Measurements from ENCODE around the gene WHRN. TPM values are rescaled to one million over a fixed set of nuclear protein-coding genes. Genes with fewer than 3 reads are reported as not detected.
A peak's percentile ranks its signal among the peaks of the same experiment; 100 is the strongest.

The WHRN gene
- total and polyA plus RNA-seq, 5 experiments from 2014 or later = 0.17 to 4.2 (median 0.56) TPM

DNA sequence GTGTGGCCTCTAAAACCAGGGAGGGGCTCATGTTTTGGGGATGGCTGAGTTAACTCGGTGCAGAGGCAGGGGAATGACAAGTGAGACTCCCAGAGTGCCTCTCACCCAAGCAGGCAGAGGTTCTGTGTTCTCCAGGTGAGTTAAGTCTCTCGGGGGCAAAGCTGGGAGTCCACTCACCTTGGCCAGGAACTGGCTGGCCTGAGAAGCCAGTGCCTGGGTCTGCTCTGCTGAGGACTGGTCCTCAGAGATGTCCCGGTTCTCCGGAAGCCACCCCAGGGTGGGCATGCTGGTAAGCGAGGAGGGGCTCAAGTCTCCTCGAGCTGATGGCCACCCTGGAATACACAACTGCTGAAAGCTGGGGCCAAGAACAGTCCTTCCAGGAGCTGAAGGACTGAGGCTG lies 137.9 kb downstream of the WHRN start:
- Mint-ChIP-seq H3K4me1 (peaks cover 44 to 95% (median 91%) of the 10 kb centered on the region in 4 donors), H3K9me3 (peaks cover 0 to 3% (median 0%) of the 10 kb centered on the region in 9 donors), H3K27me3 (no peaks in the 10 kb centered on the region), H3K27ac (peak overlapping the region; percentile 88 to 99 (median 97)), H3K36me3 (peaks cover 9 to 87% (median 42%) of the 10 kb centered on the region in 3 donors), H3K4me3 (peak overlapping the region; percentile 27 to 82 (median 78))
- POLR2A ChIA-PET = interaction anchor here (1.8 to 41.6 kb wide), 5 partner anchors 19 to 245 kb away, joined by 5 to 1589 read pairs (median 10); partner anchors contain the start of genes AKNA, ATP6V1G1 and WHRN
- no peak for DNase-seq
- no peak for ATAC-seq

DNA sequence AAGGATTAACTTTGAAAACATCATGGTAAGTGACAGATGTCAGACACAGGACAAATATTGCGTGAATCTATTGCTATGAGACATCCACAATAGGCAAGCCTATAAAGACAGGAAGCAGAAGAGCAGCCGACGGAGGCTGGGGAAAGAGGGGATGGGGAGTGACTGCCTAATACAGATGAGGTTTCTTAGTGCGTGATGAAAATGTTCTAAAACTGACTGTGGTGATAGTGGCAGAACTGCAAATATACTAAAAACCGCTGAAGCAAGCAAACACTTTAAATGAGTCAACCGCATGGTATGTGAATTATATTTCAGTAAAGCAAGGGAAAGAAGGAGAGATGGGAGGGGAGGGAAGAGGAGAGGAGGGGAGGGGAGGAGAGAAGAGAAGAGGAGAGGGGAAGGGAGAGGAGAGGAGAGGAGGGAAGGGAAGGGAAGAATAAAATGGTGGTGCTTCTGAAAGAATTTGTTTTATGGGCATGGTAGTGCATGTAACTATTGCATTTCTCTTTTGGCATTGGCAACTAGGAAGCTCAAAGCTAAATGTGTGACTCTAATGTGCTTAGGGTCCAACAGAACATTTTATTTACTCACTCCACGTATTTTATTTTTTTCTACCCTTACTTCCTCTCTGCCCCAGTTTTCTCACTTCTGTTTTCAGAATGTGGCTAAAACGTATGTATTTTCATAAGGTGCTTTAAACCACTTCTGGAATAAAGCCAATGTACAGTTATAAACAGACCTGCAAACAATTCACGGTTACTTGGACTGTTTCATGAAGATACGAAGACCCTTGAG lies 138.7 kb downstream of the WHRN start:
- Mint-ChIP-seq H3K4me3 (peak overlapping the region; percentile 59 to 82 (median 78)), H3K36me3 (peaks cover 9 to 90% (median 48%) of the 10 kb centered on the region in 3 donors), H3K27me3 (no peaks in the 10 kb centered on the region), H3K4me1 (peaks cover 37 to 93% (median 88%) of the 10 kb centered on the region in 4 donors), H3K9me3 (peaks cover 0 to 3% (median 0%) of the 10 kb centered on the region in 9 donors), H3K27ac (peak overlapping the region; percentile 88 to 99 (median 97))
- POLR2A ChIA-PET = interaction anchor here (0.6 to 41.6 kb wide), 8 partner anchors 7 to 788 kb away, joined by 3 to 1589 read pairs (median 10); partner anchors contain the start of genes AKNA, ATP6V1G1 and WHRN
- ATAC-seq = peak; percentile 59 to 82
- peak in 6 of 10 donors; percentile 39 to 74 (median 64) for DNase-seq

DNA sequence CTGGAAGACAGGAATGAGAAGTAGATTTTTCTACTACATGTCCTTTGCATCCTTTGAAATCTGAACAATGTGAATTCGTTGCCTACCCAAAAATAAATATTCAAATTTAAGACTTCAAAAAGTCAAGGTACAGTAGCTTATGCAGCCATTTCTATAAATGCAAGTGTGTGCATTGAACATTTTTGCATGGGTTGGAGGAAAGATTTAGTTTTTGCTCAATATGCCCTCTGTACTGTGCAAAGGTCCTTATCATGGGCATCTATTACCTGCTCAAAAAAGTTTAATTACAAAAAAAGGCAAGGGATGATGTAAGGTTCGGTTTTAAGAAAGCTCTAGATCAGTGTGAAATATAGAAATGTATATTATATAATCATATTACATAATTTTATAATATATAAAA lies 140.1 kb downstream of the WHRN start:
- Mint-ChIP-seq H3K9me3 (peaks cover 0 to 3% (median 0%) of the 10 kb centered on the region in 9 donors), H3K4me3 (peak overlapping the region in 6 of 10 donors; percentile 3 to 74 (median 62)), H3K27ac (peak overlapping the region in 9 of 10 donors; percentile 87 to 98 (median 94)), H3K27me3 (no peaks in the 10 kb centered on the region), H3K36me3 (peaks cover 9 to 94% (median 56%) of the 10 kb centered on the region in 3 donors), H3K4me1 (peaks cover 45 to 94% (median 88%) of the 10 kb centered on the region in 4 donors)
- POLR2A ChIA-PET = interaction anchor here (1.9 to 41.6 kb wide), 4 partner anchors 8 to 33 kb away, joined by 7 to 1589 read pairs (median 188); partner anchors contain the start of gene AKNA
- DNase-seq = no peak
- no peak for ATAC-seq

DNA sequence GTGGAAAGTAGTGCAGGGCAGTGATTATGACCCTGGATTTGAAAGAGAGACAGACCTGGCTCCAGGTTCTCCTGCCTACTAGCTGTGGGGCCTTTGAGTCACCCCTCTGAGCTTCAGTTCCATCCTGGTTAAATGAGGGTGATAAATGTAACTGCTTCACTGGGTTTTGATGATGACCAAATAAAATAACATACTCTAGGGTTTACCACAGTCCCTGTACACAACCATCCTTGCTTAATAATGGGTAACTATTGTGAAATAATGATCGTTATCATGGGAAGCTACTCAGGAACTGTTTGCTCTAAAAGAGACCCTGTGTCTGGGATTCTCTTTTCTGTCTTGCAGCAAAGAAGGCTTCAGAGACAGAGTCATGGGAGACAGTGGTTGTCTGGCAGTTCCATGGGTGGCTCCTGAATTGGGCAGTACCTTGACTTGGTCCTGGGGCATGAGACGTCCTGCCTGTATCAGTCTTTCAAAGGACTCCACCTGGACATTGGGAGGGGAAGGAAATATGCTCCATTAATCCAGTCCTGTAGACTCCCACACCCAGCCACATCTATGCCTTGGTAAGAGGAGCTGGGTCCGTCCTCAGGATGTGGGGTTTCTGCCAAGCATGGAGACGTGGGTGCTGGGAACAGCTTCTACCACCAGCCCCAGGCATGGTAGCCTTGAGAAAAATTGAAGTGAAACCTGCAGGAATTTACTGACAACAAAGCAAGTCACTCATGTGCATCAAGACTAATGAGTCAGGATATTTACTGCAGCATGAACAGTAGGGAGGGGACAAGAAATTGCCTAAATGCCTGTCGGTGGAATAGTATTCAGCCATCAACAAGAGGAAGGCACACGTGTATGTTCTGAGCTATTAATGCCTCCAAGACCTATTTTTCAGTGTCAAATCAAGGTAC lies 140.9 kb downstream of the WHRN start:
- Mint-ChIP-seq H3K9me3 (peaks cover 0 to 3% (median 0%) of the 10 kb centered on the region in 9 donors), H3K4me3 (peak overlapping the region in 9 of 10 donors; percentile 10 to 76 (median 72)), H3K4me1 (peaks cover 42 to 93% (median 87%) of the 10 kb centered on the region in 4 donors), H3K27me3 (no peaks in the 10 kb centered on the region), H3K27ac (peak overlapping the region; percentile 91 to 98 (median 94)), H3K36me3 (peaks cover 5 to 95% (median 59%) of the 10 kb centered on the region in 3 donors)
- DNase-seq (no peak), ATAC-seq (no peak)
- POLR2A ChIA-PET = interaction anchor here (0.7 to 41.6 kb wide), 5 partner anchors 9 to 248 kb away, joined by 3 to 1589 read pairs (median 52); partner anchors contain the start of gene AKNA

DNA sequence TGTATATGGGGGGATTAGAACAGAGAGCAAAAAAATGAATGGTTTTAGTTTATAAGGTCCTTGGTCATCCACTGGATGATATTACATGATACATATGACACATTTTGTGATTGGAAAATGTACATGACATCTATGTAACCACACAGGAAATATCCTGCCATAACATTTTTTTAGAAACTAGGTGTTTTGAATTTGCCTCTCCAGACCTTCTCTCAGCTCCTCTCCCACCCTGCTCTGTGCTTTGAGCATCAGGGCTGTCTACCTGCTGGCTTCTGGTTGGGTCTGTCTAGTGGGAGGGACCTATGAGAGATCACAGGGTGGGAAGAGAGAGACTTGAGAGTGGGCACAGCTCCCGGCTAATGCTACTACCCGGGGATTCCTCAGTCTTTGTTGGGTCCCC lies 141.8 kb downstream of the WHRN start:
- H3K9me3 Mint-ChIP-seq = peaks cover 0 to 3% (median 0%) of the 10 kb centered on the region in 9 donors
- POLR2A ChIA-PET = interaction anchor here (0.7 to 41.6 kb wide), 4 partner anchors 10 to 249 kb away, joined by 3 to 1589 read pairs (median 188); partner anchors contain the start of gene AKNA
- DNase-seq = peak in 6 of 10 donors; percentile 29 to 58 (median 46)
- H3K4me3 Mint-ChIP-seq = peak overlapping the region; percentile 38 to 76 (median 68)
- H3K36me3 Mint-ChIP-seq = peaks cover 6 to 98% (median 58%) of the 10 kb centered on the region in 3 donors
- H3K4me1 Mint-ChIP-seq = peaks cover 44 to 90% (median 86%) of the 10 kb centered on the region in 4 donors
- peak; percentile 60 to 70 for ATAC-seq
- H3K27ac Mint-ChIP-seq = peak overlapping the region; percentile 91 to 98 (median 94)
- no peaks in the 10 kb centered on the region for H3K27me3 Mint-ChIP-seq

DNA sequence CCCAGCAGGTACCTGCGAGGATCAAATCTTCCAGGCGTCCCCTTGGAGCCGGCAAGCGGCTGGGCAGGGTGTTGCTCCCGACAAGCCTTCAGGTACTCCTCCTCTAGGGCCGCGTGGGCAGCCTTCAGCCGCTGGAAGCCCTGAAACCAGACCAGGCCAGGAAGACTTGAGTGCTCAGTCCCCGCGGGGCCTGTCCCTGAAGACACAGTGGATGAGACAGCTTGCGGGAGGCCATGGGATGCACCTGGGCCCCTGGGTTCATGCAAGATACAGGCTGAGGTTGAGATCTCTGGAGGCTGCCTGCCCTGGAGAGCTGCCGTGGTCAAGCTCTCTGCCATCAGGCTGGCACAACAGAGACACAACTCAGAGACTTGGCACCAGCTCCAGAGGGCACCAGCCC lies 142.9 kb downstream of the WHRN start:
- ATAC-seq (no peak), DNase-seq (no peak)
- Mint-ChIP-seq H3K27ac (peak overlapping the region; percentile 37 to 98 (median 94)), H3K36me3 (peaks cover 12 to 98% (median 57%) of the 10 kb centered on the region in 3 donors), H3K4me3 (no peak overlapping the region), H3K4me1 (peaks cover 44 to 85% (median 84%) of the 10 kb centered on the region in 4 donors), H3K27me3 (no peaks in the 10 kb centered on the region), H3K9me3 (peaks cover 0 to 3% (median 0%) of the 10 kb centered on the region in 9 donors)
- POLR2A ChIA-PET = interaction anchor here (0.9 to 41.6 kb wide), 4 partner anchors 8 to 30 kb away, joined by 4 to 1589 read pairs (median 188); partner anchors contain the start of gene AKNA

DNA sequence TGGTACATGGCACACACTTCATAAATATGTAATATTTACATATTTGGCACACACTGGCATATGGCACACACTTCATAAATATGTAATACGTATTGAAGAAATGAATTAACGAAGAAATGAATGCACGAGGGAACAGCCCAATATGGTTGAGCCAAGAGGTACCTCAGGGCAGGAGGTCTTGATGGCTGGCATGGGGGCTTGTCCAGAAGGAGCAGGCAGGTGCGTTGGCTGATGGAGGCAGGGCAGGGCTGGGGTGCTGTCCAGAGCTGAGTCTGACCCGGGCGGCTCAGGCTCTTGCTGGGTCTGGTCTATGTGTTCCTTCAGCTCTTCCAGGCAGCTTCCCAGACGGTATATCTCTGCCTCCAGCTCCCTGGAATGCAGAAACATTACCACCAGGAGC lies 143.7 kb downstream of the WHRN start:
- Mint-ChIP-seq H3K4me3 (peak overlapping the region in 1 of 10 donors; percentile 19), H3K36me3 (peaks cover 10 to 98% (median 51%) of the 10 kb centered on the region in 3 donors), H3K27me3 (no peaks in the 10 kb centered on the region), H3K4me1 (peaks cover 40 to 82% (median 81%) of the 10 kb centered on the region in 4 donors), H3K9me3 (peaks cover 0 to 3% (median 0%) of the 10 kb centered on the region in 9 donors), H3K27ac (peak overlapping the region; percentile 89 to 98 (median 92))
- ATAC-seq (no peak), DNase-seq (no peak)
- POLR2A ChIA-PET = interaction anchor here (0.9 to 41.6 kb wide), 4 partner anchors 9 to 31 kb away, joined by 4 to 1589 read pairs (median 188); partner anchors contain the start of gene AKNA

DNA sequence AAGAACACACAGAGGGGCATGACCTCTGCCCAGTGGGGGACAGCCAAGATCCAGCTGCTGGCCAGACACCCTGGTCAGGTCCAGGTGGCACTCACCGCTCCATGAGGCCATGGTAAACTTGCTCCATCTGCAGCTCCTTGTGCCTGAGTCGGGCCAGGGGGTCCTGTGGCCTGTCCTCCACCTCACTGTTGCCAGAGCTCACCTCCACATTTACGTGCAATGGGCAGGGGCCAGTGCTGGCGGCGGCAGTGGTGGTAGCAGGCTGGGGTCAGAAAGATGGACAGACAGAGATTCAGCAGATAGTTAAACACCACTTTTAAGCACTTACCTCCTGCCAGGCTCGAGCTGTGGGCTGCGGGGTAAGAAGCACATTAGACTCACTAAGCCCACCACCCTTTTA lies 145.5 kb downstream of the WHRN start:
- H3K4me1 Mint-ChIP-seq = peaks cover 38 to 80% (median 77%) of the 10 kb centered on the region in 4 donors
- ATAC-seq = no peak
- POLR2A ChIA-PET = interaction anchor here (17.4 to 41.6 kb wide), 3 partner anchors 7 to 33 kb away, joined by 324 to 1589 read pairs (median 324); partner anchors contain the start of gene AKNA
- DNase-seq = no peak
- H3K27me3 Mint-ChIP-seq = no peaks in the 10 kb centered on the region
- H3K27ac Mint-ChIP-seq = peak overlapping the region in 9 of 10 donors; percentile 89 to 98 (median 92)
- no peak overlapping the region for H3K4me3 Mint-ChIP-seq
- peaks cover 10 to 100% (median 42%) of the 10 kb centered on the region in 3 donors for H3K36me3 Mint-ChIP-seq
- H3K9me3 Mint-ChIP-seq = peaks cover 0 to 2% (median 0%) of the 10 kb centered on the region in 9 donors

DNA sequence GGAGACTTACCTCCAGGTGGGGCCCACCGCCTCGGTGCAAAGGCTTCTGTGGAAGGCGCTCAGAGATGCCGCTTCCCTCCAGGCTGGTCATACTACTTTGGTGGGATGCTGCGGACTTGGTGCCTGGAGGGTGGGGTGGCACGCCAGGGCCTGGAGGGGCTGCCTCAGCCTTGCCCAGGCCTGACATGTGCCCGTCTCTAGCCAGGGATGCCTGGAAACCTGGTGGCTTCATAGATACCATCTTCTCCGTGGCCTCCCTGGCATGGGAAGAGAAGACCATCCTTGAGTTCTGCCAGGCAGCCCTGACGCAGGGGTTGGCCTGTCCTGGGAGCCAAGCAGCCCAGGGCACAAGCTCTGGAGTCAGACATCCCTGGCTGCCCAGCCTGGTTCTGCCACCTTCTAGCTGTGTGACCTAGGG lies 147.4 kb downstream of the WHRN start:
- Mint-ChIP-seq H3K36me3 (peaks cover 10 to 96% (median 29%) of the 10 kb centered on the region in 3 donors), H3K27ac (peak overlapping the region; percentile 65 to 95 (median 85)), H3K4me1 (peaks cover 26 to 72% (median 62%) of the 10 kb centered on the region in 4 donors), H3K9me3 (no peaks in the 10 kb centered on the region), H3K4me3 (no peak overlapping the region), H3K27me3 (no peaks in the 10 kb centered on the region)
- DNase-seq (no peak), ATAC-seq (no peak)
- POLR2A ChIA-PET = interaction anchor here (25.1 to 41.6 kb wide), 2 partner anchors 9 to 35 kb away, joined by 324 to 1589 read pairs; partner anchors contain the start of gene AKNA

DNA sequence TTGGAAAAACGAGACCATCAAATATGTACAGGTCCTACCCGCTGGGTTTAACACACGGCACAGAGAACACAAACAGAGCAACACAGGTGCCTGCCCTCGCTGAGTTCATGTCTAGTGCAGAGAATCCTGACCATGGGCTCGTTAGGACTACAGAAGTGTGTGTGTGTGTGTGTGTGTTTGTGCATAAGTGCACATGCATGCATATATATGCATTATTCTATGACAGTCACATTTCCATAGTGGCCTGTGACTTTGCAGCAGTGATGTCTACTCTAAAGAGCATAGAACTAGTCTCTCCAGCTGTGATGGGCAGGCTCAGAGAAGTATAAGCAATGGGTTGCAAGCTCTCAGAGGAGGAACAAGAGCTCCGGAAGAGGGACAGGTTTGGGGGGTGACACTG lies 147.9 kb downstream of the WHRN start:
- Mint-ChIP-seq H3K9me3 (no peaks in the 10 kb centered on the region), H3K27ac (peak overlapping the region in 9 of 10 donors; percentile 70 to 95 (median 82)), H3K27me3 (no peaks in the 10 kb centered on the region), H3K4me3 (no peak overlapping the region), H3K36me3 (peaks cover 10 to 96% (median 31%) of the 10 kb centered on the region in 3 donors), H3K4me1 (peaks cover 25 to 72% (median 60%) of the 10 kb centered on the region in 4 donors)
- ATAC-seq = no peak
- DNase-seq = no peak
- POLR2A ChIA-PET = interaction anchor here (25.1 to 41.6 kb wide), 2 partner anchors 10 to 35 kb away, joined by 324 to 1589 read pairs; partner anchors contain the start of gene AKNA

DNA sequence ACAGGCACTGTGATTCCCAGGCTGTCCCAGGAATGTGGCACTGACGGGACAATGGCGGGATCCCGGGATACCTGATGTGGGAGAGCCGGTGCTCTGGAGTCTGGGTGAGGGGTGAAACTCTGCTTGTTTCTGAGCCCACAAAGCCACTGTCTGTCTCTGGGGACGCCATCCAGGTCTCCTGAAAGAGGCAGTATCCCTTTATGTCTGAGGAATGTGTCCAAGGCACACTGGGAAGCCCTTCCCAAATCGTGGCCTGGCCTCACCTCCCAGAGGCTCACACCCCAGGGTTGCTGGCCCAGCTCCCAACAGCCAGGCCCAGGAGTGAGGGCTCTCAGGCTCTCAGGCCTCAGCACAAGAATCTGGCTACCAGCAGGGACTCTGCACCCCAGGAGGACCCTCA lies 148.5 kb downstream of the WHRN start:
- POLR2A ChIA-PET = interaction anchor here (0.7 to 41.6 kb wide), 3 partner anchors 10 to 36 kb away, joined by 3 to 1589 read pairs (median 324); partner anchors contain the start of gene AKNA
- Mint-ChIP-seq H3K27me3 (no peaks in the 10 kb centered on the region), H3K4me1 (peaks cover 25 to 71% (median 61%) of the 10 kb centered on the region in 4 donors), H3K4me3 (no peak overlapping the region), H3K36me3 (peaks cover 10 to 96% (median 27%) of the 10 kb centered on the region in 3 donors), H3K27ac (peak overlapping the region; percentile 58 to 95 (median 83)), H3K9me3 (no peaks in the 10 kb centered on the region)
- ATAC-seq = no peak
- DNase-seq = no peak
